H9 (cell line): ENCODE results near the gene TSC2. TPM values are rescaled to one million over a fixed set of nuclear protein-coding genes. Genes with fewer than 3 reads are reported as not detected.

Experiments
- DNase-seq: peaks from one replicate; pipeline ENCODE4 v3.0.0-alpha.2; 2017
- H2AFZ ChIP-seq: one replicate; pipeline ENCODE4 v1.6.1; 2013; ENCODE audit warnings: mild to moderate bottlenecking, low read length, control low read depth, moderate library complexity
- H2AK5ac ChIP-seq: 2 replicates; pipeline ENCODE4 v1.6.1; 2013; ENCODE audit warnings: low read length, control low read depth, mixed read lengths; ENCODE audit not compliant: insufficient read length
- H2BK120ac ChIP-seq: one replicate; pipeline ENCODE4 v1.6.1; 2013; ENCODE audit warnings: low read depth, mild to moderate bottlenecking, low read length, control low read depth, inconsistent platforms; ENCODE audit not compliant: poor library complexity, severe bottlenecking
- H2BK12ac ChIP-seq: 2 replicates; pipeline ENCODE4 v1.6.1; 2013; ENCODE audit warnings: low read length, control low read depth, mixed read lengths, low read depth; ENCODE audit not compliant: insufficient read length
- H2BK15ac ChIP-seq: 2 replicates; pipeline ENCODE4 v1.6.1; 2013; ENCODE audit warnings: low read depth, low read length, control low read depth
- H2BK20ac ChIP-seq: one replicate; pipeline ENCODE4 v1.6.1; 2013; ENCODE audit warnings: low read depth, mild to moderate bottlenecking, low read length, control low read depth, inconsistent platforms; ENCODE audit not compliant: poor library complexity, severe bottlenecking
- H2BK5ac ChIP-seq: 2 replicates; pipeline ENCODE4 v1.6.1; 2013; ENCODE audit warnings: low read length, control low read depth, mixed read lengths; ENCODE audit not compliant: insufficient read length
- H3K14ac ChIP-seq: 2 replicates; pipeline ENCODE4 v1.6.1; 2013; ENCODE audit warnings: low read length, control low read depth; ENCODE audit not compliant: insufficient read depth
- H3K18ac ChIP-seq: 2 replicates; pipeline ENCODE4 v1.6.1; 2013; ENCODE audit warnings: low read depth, mild to moderate bottlenecking, mixed read lengths, low read length, control low read depth; ENCODE audit not compliant: insufficient read length
- H3K23ac ChIP-seq: 2 replicates; pipeline ENCODE4 v1.6.1; 2013; ENCODE audit warnings: low read length, control low read depth, mixed read lengths, low read depth; ENCODE audit not compliant: insufficient read length
- H3K23me2 ChIP-seq: 2 replicates; pipeline ENCODE4 v1.6.1; 2013; ENCODE audit warnings: low read depth, mild to moderate bottlenecking, mixed read lengths, low read length, control low read depth; ENCODE audit not compliant: insufficient read length, poor library complexity, severe bottlenecking
- H3K27ac ChIP-seq: 2 replicates; pipeline ENCODE4 v1.5.1; 2013; ENCODE audit warnings: low read length, control low read depth, mixed read lengths, low read depth; ENCODE audit not compliant: insufficient read length
- H3K27me3 ChIP-seq: 2 replicates; pipeline ENCODE4 v1.6.1; 2013; ENCODE audit warnings: low read length, control low read depth, inconsistent platforms; ENCODE audit not compliant: insufficient read depth
- H3K4ac ChIP-seq: 2 replicates; pipeline ENCODE4 v1.6.1; 2013; ENCODE audit warnings: low read depth, mild to moderate bottlenecking, control low read depth, inconsistent platforms, low read length, moderate library complexity
- H3K4me1 ChIP-seq: 2 replicates; pipeline ENCODE4 v1.6.1; 2013; ENCODE audit warnings: low read length, control low read depth, inconsistent platforms; ENCODE audit not compliant: insufficient read depth
- H3K4me2 ChIP-seq: 2 replicates; pipeline ENCODE4 v1.6.1; 2013; ENCODE audit warnings: low read length, control low read depth, mixed read lengths; ENCODE audit not compliant: insufficient read length, insufficient read depth
- H3K56ac ChIP-seq: 2 replicates; pipeline ENCODE4 v1.6.1; 2013; ENCODE audit warnings: low read depth, mild to moderate bottlenecking, mixed read lengths, low read length, control low read depth; ENCODE audit not compliant: insufficient read length
- H3K79me1 ChIP-seq: 2 replicates; pipeline ENCODE4 v1.6.1; 2013; ENCODE audit warnings: low read depth, mild to moderate bottlenecking, moderate library complexity, low read length, control low read depth, inconsistent platforms; ENCODE audit not compliant: insufficient read depth, poor library complexity, severe bottlenecking
- H3K79me2 ChIP-seq: 2 replicates; pipeline ENCODE4 v1.6.1; 2013; ENCODE audit warnings: low read length, control low read depth, inconsistent platforms; ENCODE audit not compliant: insufficient read depth
- H3K9ac ChIP-seq: 2 replicates; pipeline ENCODE4 v1.6.1; 2013; ENCODE audit warnings: low read length, control low read depth, mixed read lengths; ENCODE audit not compliant: insufficient read length; ENCODE audit errors: extremely low read depth
- H3K9me3 ChIP-seq: one replicate; pipeline ENCODE4 v1.6.1; 2013; ENCODE audit warnings: low read depth, low read length, inconsistent platforms; ENCODE audit not compliant: control insufficient read depth
- H3T11ph ChIP-seq: one replicate; pipeline ENCODE4 v1.6.1; 2013; ENCODE audit warnings: mild to moderate bottlenecking, low read length, control low read depth, inconsistent platforms
- H4K20me1 ChIP-seq: one replicate; pipeline ENCODE4 v1.6.1; 2013; ENCODE audit not compliant: control insufficient read depth, insufficient read length, insufficient read depth
- H4K5ac ChIP-seq: 2 replicates; pipeline ENCODE4 v1.6.1; 2013; ENCODE audit warnings: low read depth, mild to moderate bottlenecking, mixed read lengths, low read length, control low read depth; ENCODE audit not compliant: insufficient read length
- H4K8ac ChIP-seq: replicated peaks from 2 replicates; pipeline ENCODE4 v1.6.1; 2013; ENCODE audit warnings: low read length, control low read depth, mixed read lengths, low read depth; ENCODE audit not compliant: insufficient read length
- H4K91ac ChIP-seq: 2 replicates; pipeline ENCODE4 v1.6.1; 2013; ENCODE audit warnings: low read depth, mild to moderate bottlenecking, moderate library complexity, mixed read lengths, low read length, control low read depth; ENCODE audit not compliant: insufficient read length
- H3K27ac Mint-ChIP-seq, 3 experiments: 2 replicates in 2 of 3; 3 replicates in 1 of 3; pipeline ENCODE4 v1.8.0; 2020 to 2021; ENCODE audit warnings: mixed read lengths in 3 of 3, mild to moderate bottlenecking in 1 of 3, moderate library complexity in 1 of 3
- H3K27me3 Mint-ChIP-seq: 2 replicates; pipeline ENCODE4 v1.8.0; 2021; ENCODE audit warnings: low read depth, mild to moderate bottlenecking, moderate library complexity, mixed read lengths
- H3K36me3 Mint-ChIP-seq, 3 experiments: 2 replicates in 2 of 3; 3 replicates in 1 of 3; pipeline ENCODE4 v1.8.0; 2020 to 2021; ENCODE audit warnings: low read depth in 3 of 3, mixed read lengths in 3 of 3; ENCODE audit not compliant: insufficient read depth in 1 of 3
- H3K4me1 Mint-ChIP-seq, 2 experiments: 2 replicates each; pipeline ENCODE4 v1.8.0; 2020; ENCODE audit warnings: mixed read lengths in 2 of 2
- H3K4me3 Mint-ChIP-seq, 2 experiments: 2 replicates in 1 of 2; 3 replicates in 1 of 2; pipeline ENCODE4 v1.8.0; 2020 to 2021; ENCODE audit warnings: mild to moderate bottlenecking in 2 of 2, mixed read lengths in 2 of 2, moderate library complexity in 1 of 2
- H3K9me3 Mint-ChIP-seq, 2 experiments: 2 replicates in 1 of 2; 3 replicates in 1 of 2; pipeline ENCODE4 v1.8.0; 2020; ENCODE audit warnings: mild to moderate bottlenecking in 2 of 2, mixed read lengths in 2 of 2, moderate library complexity in 1 of 2
- WGBS: extraction: QIAGEN DNeasy Blood & Tissue Kit; methylation state at CpG from one replicate; pipeline ENCODE4 v1.1.7; 2013; ENCODE audit warnings: missing lambda C conversion rate, low lambda C conversion rate, mixed read lengths; ENCODE audit not compliant: insufficient read length; ENCODE audit errors: extremely low coverage; 5-methylcytosine and 5-hydroxymethylcytosine counted together
- total RNA-seq: library from RNA; stranded (reverse); gene quantifications from 2 replicates; pipeline ENCODE4 v1.2.1, GENCODE V29; 2021
- TF ChIP-seq, protein P1 (sequence below): fragments of 200-600 bp; sonication (generic); conservative IDR thresholded peaks from 3 replicates; pipeline ENCODE4 v1.8.0; 2021; ENCODE audit warnings: antibody characterized with exemption, mild to moderate bottlenecking

TSC2 gene
- total RNA-seq, 1 experiment from 2014 or later, result 122 TPM

DNA sequence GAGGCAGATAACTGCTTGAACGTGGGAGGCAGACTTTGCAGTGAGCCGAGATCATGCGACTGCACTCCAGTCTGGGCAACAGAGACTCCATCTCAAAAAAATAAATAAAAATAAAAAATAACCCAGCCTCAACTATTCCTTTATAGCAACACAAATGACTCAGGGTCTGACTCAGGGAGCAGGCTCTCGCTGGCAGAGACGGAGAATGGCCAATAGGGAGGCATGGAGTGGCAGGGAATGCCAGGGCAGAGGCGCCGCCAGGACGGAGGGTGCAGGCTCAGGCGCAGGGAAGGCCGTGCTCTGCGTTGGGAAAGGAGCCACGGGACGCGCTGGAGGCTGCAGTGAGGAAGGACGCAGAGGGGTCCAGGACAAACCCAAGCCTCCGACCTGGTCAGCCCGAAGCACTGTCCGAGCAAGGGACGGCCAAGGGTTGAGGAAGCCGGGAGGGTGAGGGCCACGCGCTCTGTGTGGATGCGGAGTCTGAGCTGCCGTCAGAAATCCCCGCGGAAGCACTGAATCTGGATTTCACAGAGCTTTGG, 47.6 kb downstream of the TSC2 start:
- no CpG with 5 or more reads among the region's 26 CpGs for WGBS
- Histone ChIP-seq H3K9ac (no peak overlapping the region), H2BK20ac (no peak overlapping the region), H2AK5ac (no peak overlapping the region), H3K27ac (no peak overlapping the region), H3K4ac (no peak overlapping the region), H4K20me1 (no peaks in the 10 kb centered on the region), H3T11ph (no peak overlapping the region), H3K23me2 (no peaks in the 10 kb centered on the region), H3K79me2 (no peaks in the 10 kb centered on the region), H3K4me1 (no peaks in the 10 kb centered on the region), H3K14ac (no peak overlapping the region), H3K79me1 (no peaks in the 10 kb centered on the region), H3K4me2 (no peak overlapping the region), H2BK5ac (no peak overlapping the region), H4K8ac (no peak overlapping the region), H2AFZ (no peak overlapping the region), H3K23ac (no peak overlapping the region), H3K56ac (no peak overlapping the region), H2BK12ac (no peak overlapping the region), H3K27me3 (no peaks in the 10 kb centered on the region), H3K9me3 (no peaks in the 10 kb centered on the region), H2BK15ac (no peak overlapping the region), H4K91ac (no peak overlapping the region), H2BK120ac (no peak overlapping the region), H4K5ac (no peak overlapping the region), H3K18ac (no peak overlapping the region)
- Mint-ChIP-seq H3K36me3 (peaks cover 0 to 18% (median 13%) of the 10 kb centered on the region in 3 experiments; a peak in 6 of 7 replicates), H3K4me3 (no peak overlapping the region), H3K27me3 (no peaks in the 10 kb centered on the region), H3K27ac (no peak overlapping the region), H3K4me1 (no peaks in the 10 kb centered on the region), H3K9me3 (no peaks in the 10 kb centered on the region)
- TF ChIP-seq, protein P1, sequence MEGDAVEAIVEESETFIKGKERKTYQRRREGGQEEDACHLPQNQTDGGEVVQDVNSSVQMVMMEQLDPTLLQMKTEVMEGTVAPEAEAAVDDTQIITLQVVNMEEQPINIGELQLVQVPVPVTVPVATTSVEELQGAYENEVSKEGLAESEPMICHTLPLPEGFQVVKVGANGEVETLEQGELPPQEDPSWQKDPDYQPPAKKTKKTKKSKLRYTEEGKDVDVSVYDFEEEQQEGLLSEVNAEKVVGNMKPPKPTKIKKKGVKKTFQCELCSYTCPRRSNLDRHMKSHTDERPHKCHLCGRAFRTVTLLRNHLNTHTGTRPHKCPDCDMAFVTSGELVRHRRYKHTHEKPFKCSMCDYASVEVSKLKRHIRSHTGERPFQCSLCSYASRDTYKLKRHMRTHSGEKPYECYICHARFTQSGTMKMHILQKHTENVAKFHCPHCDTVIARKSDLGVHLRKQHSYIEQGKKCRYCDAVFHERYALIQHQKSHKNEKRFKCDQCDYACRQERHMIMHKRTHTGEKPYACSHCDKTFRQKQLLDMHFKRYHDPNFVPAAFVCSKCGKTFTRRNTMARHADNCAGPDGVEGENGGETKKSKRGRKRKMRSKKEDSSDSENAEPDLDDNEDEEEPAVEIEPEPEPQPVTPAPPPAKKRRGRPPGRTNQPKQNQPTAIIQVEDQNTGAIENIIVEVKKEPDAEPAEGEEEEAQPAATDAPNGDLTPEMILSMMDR, result no peak
- no peak for DNase-seq
